Tongue (tissue), 2 donors: ENCODE data around the gene B4GALNT1. TPM values are rescaled to one million over a fixed set of nuclear protein-coding genes. Genes with fewer than 3 reads are reported as not detected.

Source experiments
- DNase-seq: peaks from one replicate; pipeline ENCODE4 v3.0.0-alpha.2; 2015
- total RNA-seq: library from RNA; depleted of rRNA; stranded (reverse); fragments of >200 nt; gene quantifications from one replicate; pipeline ENCODE4 v1.2.3, GENCODE V29; 2014

B4GALNT1 gene
- total RNA-seq, 1 donor from 2014 or later = 3.3 TPM

DNA sequence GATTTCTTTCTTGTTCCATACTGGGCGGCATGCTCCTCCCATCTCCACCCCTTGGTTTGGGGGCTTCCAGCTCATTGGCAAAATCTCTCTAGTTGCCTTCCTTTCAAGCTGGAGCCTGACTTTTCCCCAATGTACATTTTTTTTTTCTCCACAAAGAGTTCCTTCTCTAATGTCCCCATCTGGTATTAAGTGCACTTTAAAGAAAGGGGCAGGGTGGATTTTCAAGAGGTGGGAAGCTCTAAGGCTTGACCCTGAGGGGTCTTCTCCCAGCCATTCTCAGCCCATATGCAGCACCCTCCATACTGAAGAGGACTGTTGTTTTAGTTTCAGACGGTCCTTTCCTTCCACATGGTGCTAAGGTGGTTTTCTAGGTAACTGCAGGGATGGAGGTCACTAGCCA, 47.8 kb downstream of the B4GALNT1 start:
- no peak for DNase-seq

DNA sequence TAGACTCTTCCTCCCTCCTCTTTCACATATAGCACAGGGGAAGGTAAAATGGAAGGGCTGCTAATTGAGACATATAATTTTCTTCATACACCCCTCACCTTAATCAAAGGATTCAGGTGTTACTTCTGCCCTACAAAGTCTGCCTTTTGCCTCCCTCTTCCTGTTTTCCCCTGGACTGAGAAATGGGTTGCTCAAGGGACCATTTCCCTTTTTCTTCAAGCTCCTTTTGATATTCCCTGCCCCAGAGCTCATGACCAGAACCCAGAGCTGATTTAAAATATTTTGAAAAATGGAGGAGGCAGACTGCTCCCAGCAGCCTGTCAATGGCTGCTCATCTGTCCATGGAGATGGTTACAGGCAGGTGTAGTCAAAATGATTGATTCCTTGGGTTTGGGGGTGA, 48.3 kb downstream of the B4GALNT1 start:
- no peak for DNase-seq

DNA sequence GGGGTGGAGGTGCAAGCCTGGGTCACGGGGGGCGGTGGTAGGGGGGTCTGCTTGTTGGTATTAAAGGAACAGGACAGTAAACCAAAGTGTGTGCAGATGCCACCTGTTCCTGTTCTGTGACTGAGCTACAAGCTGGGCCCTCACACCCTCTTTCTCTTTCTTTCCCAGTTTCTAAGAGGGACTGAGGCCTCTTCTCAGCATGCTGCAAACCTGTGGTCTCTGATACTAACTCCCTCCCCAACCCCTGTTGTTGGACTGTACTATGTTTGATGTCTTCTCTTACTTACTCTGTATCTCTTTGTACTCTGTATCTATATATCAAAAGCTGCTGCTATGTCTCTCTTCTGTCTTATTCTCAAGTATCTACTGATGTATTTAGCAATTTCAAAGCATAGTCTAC, 49.0 kb downstream of the B4GALNT1 start:
- no peak for DNase-seq

DNA sequence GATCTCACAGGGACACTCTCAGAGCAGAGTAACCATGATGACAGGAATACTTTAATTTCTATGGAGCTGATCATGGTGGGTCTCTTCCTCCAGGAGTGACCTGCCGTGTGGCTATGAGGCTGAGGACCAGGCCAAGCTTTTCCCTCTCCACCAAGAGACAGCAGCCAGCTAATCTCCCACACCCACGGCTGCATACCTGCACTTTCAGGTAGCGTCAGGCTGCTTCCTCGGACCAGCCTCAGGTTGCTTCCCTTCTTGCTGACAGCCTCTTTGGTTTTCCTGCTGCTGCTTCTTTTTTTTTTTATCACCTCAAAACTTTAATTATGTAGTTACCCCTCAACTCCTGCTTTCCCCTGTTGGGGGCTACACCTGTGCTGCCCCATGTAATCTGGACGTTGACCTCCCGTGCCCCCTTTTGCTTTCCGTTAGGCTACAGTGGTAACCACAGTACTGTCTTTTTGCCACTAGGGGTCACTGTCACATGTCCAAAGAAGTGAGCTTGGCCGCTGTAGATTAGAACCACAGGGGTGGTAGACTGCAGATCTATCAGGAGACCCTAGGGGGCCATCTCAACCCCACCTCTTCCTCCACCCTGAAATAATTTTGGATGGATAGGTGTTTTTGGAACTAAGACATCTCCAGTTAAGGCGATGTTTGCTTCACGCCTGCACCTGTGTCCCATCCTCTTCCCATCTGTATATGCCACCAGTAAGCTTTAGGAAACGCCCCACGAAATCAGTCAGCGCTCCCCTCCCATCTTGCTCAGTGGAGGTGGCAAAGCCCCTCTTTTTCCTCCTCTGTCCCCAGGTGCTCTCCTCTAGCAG, 49.8 kb downstream of the B4GALNT1 start:
- DNase-seq = peak; percentile 90

DNA sequence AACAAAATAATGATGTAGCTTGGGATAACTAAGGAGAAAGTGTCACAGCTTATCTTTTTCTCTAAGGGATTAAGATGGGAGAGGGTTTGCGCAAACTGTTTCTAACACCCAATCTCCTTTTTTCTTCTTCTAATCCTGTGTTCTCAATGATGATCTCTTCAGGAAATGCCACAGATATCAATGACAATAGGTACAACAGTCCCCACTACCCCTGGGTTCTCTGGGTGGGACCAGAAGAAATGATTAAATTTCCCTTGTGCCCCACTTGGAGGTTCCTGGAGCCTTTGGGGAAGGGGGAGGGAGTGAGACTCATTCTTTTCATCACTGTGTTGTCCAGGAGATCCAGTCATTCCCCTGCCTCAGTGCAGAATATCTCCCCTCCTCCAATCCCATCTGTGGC, 50.6 kb downstream of the B4GALNT1 start:
- DNase-seq = no peak

DNA sequence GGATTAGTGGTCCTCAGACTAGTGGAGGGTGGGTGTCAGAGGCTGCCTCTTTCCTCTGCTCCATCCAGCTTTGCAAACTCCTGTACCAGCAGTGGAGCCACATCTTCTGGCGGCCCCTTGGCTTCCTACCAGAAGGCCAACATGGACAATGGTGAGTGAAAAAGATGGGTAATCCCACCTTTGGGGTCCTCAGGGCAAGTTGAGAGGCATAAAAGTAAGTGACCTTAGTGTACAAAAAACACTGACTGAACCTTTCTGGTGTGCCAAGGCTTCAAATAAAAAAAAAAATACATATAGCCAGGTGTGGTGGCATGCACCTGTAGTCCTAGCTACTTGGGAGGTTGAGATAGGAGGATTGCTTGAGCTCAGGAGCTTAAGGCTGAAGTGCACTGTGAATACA, 51.2 kb downstream of the B4GALNT1 start:
- DNase-seq = no peak

DNA sequence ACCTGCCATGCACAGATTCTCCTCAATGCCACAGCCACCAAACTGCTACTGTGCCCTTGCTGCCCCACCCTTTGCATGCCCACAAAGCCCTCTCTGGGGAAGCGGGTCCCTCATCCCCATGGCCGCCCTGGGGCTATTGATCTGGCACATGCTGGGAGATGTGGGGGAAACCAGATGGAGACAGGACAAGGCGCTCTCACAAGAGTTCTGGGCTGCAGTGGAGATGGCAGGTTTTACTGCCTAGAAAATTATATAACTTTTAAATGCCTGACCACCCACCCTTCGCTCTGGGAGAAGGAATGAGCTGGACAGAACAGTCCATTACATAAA, 52.6 kb downstream of the B4GALNT1 start:
- DNase-seq = no peak

DNA sequence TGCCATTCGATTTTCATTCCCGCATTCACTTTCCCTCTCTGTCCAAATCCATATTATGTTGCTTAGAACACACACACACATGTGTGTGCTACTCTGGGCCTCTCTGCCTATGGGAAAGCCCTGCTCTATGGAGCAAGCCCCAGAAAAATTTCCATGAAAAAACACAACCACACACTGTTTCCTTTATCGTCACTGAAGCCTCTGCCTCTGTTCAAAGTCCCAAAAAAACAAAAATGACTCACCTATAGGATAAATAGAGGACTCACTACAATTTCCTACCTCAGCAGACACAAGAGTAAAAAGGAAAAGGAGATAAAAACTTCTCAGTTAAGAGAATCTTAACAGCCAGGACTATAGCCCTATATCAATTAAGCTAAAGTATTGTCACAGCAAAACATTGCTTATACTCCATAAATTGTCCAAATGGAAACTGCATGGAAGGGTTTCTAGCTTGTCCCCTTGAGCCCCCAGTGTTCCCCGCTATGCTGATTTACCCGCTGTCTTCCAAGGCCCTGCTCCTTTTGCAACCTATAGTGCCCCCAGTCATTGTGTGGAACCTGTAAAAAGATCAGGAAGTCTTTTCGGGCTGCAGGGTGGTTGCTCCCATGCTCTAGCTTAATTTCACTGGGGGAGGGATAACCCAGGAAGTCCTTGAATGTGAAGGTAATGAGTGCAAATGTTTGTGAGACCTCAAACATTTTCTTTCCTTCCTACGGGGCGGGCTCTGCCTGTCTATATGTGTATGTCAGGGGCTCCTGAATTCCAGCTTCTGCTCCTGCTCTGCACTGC, 53.1 kb downstream of the B4GALNT1 start:
- DNase-seq = no peak

DNA sequence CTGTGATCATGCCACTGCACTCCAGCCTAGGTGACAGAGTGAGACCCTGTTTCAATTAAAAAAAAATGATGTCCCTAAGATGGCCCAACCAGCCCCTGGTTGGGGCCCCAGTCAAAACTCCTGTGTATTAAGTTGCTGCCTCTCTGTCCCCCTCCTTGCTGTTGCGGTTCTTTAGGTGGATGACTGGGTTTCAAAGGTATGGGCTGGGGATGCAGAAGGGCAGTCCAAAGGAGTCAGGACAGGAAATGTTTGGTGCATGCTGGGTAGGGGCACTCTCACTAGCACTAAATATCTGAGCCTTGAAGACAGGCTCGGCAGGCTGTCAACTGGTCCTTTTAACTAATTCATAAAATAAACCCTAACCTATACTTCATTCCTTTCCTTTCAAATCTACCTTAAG, 54.0 kb downstream of the B4GALNT1 start:
- no peak for DNase-seq

DNA sequence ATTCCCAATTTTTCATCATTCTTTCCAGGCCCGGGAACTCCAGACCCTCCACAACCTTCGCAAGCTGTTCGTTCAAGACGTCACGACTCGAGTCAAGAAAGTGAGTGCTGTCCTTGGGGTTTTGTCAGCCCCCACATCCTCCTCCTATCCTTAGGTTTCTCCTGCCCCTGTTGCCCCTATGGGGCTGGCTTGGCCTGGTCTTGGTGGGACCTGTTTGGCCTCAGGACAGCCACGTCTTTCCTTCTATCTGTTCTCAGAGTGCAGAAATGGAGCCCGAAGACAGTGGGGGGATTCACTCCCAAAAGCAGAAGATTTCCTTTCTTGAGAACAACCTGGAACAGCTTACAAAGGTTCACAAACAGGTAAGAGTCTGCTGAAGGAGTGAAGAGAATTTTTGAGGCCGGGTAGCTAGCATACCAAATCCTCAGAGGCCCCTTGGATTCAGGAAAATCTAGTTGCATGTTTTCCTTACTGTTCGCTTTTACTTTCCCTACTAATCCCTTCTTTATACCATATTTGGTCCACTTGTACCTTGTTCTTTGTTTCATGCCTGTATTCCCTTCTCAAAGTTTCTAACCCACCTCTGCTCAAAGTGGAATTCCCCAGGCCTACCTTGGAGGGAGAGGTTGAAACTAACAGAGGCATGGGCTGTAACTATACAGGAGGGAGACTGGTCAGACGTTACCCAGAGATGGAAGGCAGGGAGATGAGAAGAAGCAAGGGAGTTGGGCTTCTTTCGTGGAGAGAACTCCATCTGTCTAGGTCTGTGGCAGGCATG, 54.8 kb downstream of the B4GALNT1 start:
- DNase-seq = no peak

DNA sequence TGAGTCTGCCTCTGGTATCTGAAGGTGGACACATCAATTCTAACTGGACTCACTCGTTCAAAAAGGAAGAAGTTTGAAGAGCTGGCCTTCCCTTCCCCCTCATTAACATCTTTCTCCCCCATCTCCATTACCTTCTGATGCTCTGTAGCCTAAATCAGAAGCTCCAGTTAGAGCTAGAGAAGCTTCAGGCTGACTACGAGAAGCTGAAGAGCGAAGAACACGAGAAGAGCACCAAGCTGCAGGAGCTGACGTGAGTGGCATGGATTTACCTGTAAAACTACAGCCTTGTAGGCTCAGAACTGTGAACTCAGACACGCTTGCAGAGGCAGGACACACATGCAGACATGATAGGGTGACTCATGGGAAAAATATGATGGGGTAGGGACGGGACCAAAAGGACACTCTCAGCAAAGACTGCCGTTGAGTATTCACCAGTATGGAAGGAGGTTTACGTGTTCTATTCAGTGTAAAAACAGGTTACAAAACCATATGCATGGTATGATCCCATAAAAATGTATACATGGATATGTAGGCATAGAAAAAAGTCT, 56.3 kb downstream of the B4GALNT1 start:
- no peak for DNase-seq

Other genes with a start within 250 kb of the B4GALNT1 start
- gene R3HDM2, start 202.2 kb downstream of the B4GALNT1 start, total RNA-seq = 40.0 TPM
- gene INHBC, start 198.4 kb downstream of the B4GALNT1 start, total RNA-seq = not detected
- not detected for gene INHBE, start 177.9 kb downstream of the B4GALNT1 start, total RNA-seq
- gene GLI1, start 173.4 kb downstream of the B4GALNT1 start, total RNA-seq = 5.6 TPM
- gene ARHGAP9, start 153.3 kb downstream of the B4GALNT1 start, total RNA-seq = 2.5 TPM
- 72.3 TPM for gene MARS1, start 145.1 kb downstream of the B4GALNT1 start, total RNA-seq
- 23.8 TPM for gene DDIT3, start 112.7 kb downstream of the B4GALNT1 start, total RNA-seq
- 10.1 TPM for gene MBD6, start 110.4 kb downstream of the B4GALNT1 start, total RNA-seq
- 140 TPM for gene DCTN2, start 86.0 kb downstream of the B4GALNT1 start, total RNA-seq
- 0.82 TPM for gene KIF5A, start 83.2 kb downstream of the B4GALNT1 start, total RNA-seq
- gene PIP4K2C, start 42.0 kb downstream of the B4GALNT1 start, total RNA-seq = 12.6 TPM
- gene DTX3, start 28.4 kb downstream of the B4GALNT1 start, total RNA-seq = 19.2 TPM
- gene ARHGEF25, start 21.8 kb downstream of the B4GALNT1 start, total RNA-seq = 18.6 TPM
- gene OS9, start 60.9 kb upstream of the B4GALNT1 start, total RNA-seq = 146 TPM
- 3.7 TPM for gene AGAP2, start 105.5 kb upstream of the B4GALNT1 start, total RNA-seq
- gene TSPAN31, start 111.8 kb upstream of the B4GALNT1 start, total RNA-seq = 57.0 TPM
- gene CDK4, start 119.1 kb upstream of the B4GALNT1 start, total RNA-seq = 140 TPM
- 9.2 TPM for gene MARCHF9, start 121.9 kb upstream of the B4GALNT1 start, total RNA-seq
- 0.10 TPM for gene CYP27B1, start 133.9 kb upstream of the B4GALNT1 start, total RNA-seq
- gene METTL1, start 138.9 kb upstream of the B4GALNT1 start, total RNA-seq = 6.9 TPM
- gene EEF1AKMT3, start 139.4 kb upstream of the B4GALNT1 start, total RNA-seq = 10.1 TPM
- 19.6 TPM for gene TSFM, start 149.6 kb upstream of the B4GALNT1 start, total RNA-seq
- 12.0 TPM for gene AVIL, start 185.5 kb upstream of the B4GALNT1 start, total RNA-seq
- gene CTDSP2, start 213.5 kb upstream of the B4GALNT1 start, total RNA-seq = 114 TPM